Right hindlimb (tissue), 1 donor: ENCODE measurements around the gene WDR43.
A peak's percentile ranks its signal among the peaks of the same experiment; 100 is the strongest.

Source experiments
- DNase-seq: peaks from one replicate; pipeline ENCODE4 v3.0.0-alpha.2; 2018

WDR43 gene

GRCh38 chr2:28894470-28895188, at the start of gene WDR43:
Gene WDR43 (plus strand): TSS chr2:28894667. CDS start chr2:28894699, 32 bp downstream.
- peak; percentile 99 for DNase-seq

GRCh38 chr2:28855193-28855592, 39.3 kb upstream of the WDR43 start:
- DNase-seq, result no peak

DNA sequence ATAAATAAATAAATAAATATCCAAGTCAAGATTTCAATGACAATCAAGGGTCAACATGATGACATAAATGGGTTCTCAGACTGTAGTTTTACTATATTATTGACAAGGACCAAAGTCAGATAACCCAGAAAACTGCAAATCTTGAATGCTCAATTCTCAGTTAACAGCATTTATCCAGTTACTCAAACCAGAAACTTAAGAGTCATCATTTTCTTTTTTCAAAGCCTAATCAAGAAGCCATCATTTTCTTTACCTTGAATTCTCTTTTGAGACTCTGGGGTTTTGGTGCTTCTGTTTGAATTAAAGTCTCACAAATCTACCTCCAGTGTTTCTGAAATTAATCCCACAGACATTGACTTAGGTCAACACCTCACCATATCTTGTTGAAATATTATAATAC, 38.5 kb upstream of the WDR43 start:
- DNase-seq, result no peak

DNA sequence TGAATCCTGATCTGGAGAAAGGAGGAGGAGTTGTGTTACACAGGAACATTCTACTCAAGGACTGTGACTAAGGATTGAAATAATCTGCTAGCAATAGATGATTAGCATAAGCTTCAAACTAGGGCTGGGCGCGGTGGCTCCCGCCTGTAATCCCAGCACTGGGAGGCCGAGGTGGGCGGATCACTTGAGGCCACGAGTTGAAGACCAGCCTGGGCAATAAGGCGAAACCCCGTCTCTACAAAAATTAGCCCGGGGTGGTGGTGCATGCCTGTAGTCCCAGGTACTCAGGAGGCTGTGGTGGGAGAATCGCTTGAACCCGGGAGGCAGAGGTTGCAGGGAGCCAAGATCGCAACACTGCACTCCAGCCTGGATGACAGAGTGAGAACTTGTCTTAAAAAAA, 25.9 kb upstream of the WDR43 start:
- no peak for DNase-seq

DNA sequence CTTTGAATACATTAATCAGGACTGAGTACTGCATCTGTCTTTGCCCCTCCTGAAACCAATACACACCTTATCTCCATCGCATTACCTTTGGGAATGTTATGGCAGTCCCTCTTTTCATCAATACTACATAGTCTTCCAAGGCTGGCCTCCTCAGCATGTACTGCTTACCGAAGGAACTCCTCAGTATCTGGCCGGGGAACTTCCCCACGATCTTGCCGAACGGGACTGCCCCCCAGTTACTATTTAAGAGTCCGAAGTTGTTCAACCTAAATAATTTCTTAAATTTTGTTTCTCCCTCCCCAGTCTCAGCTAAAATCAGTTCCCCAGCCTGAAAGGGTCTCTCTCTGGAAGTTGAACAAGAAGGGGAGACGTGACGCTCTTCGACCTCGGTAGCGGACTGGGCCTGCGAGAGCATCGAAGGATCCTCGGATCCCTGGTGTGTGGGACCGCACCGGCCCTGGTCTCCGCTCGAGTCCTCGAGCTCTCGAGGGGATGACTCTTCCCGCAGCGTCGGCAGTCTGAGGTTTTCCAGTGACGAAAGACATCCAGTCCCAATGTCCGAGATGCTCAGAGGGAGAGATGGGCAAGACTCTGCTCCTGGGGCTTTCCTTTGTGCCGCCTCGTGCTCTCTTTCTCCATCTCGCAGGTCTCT, 24.8 kb upstream of the WDR43 start:
- no peak for DNase-seq

DNA sequence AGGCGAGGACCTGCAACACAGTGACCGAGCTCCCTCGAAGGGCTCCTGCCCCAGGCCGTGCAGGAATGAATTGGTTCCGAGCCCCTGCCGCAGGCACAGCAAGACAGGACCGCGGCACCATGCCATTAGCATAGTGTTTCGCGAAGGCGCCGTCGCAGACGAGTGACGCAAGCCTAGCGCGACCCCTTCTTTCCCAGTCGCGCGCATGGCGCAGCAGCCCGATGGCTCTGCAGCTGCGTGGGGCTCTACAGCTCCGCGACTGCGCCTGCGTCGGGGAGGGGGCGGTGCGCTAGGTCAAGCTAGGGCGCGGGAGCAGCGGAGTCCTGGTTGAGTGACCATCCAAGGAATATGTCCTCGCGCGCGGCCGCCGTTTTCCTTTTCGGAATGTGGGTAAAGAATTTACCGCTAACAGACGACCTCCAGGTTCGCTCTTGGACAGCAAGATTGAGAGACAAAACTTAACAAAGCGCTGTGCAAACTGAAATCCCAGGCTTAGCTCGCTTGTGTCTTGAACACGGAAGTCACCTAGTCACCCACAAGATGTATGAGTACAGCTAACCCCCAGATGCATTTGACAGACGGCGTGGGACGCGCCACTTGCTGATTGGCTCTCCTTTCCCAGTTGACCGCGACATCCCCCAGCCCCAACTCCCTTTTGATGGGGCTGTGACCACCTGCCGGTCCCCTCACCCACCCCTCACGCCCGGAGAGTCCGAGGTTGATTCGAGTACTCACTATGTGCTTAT, 24.1 kb upstream of the WDR43 start, which contains the start of gene TRMT61B:
Gene TRMT61B, minus strand, starts transcription at position 164 of the 746 bp plus-strand sequence. Its CDS starts 32 bp downstream, at position 132.
- peak; percentile 97 for DNase-seq

GRCh38 chr2:28871620-28872019, 22.8 kb upstream of the WDR43 start:
- DNase-seq, result no peak

DNA sequence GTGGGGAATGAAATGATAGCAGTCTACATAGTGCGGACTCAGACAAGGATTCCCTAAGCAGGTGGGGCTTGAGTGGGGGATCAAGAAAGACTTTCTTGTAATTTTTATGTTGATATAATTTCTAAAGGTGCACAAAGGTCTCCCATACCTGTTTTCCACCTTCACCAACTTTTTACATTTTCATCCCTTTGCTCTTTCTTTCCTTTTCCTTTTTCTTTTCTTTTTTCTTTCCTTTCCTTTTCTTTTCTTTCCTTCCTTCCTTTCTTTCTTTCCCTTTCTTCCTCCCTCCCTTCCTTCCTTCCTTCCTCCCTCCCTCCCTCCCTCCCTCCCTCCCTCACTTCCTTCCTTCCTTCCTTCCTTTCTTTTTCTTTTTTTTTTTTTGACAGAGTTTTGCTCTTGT, 14.3 kb upstream of the WDR43 start:
- no peak for DNase-seq

GRCh38 chr2:28893488-28893887, 979 bp upstream of the WDR43 start:
- no peak for DNase-seq

- peak; percentile 31 for DNase-seq
Measured at GRCh38 chr2:28895189-28895893, 874 bp downstream of the WDR43 start.

- no peak for DNase-seq
Measured at GRCh38 chr2:28896906-28897305, 2.4 kb downstream of the WDR43 start.

DNA sequence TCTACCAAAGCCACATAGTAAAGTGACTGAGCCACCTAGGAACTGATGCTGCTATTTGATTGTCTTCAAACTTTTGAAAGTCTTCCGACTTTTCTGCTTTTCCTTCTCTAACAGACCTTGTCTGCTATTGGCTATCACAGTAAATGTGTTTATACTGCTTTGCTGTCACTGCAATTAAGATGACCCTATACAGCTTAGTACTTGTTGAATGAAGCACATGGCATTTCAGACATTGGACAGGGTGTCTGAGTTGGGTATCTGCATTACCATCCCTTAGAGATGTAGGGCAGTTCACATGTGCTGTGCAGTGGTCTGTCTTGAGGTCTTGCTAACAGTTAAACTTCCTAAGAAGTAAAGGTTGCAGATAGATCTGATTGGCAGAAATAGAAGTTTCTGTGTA, 3.6 kb downstream of the WDR43 start:
- DNase-seq, result no peak

- no peak for DNase-seq
Measured at GRCh38 chr2:28901202-28901601, 6.7 kb downstream of the WDR43 start.

DNA sequence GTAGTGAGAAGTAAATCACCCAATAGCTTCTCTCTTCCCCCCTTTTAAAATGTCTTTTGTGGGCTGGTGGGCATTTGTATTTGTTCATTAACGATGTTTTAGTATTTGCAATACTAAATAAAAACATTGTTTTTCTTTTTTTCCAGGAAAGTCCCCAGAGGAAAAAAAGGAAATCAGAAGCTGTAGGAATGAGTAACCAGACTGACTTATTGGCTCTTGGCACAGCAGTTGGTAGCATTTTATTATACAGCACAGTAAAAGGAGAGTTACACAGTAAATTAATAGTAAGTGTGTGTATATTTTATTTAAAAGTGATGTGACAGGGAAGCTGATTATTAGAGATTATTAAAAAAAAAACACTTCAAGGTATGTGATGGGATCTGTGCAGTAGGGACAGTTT, 7.4 kb downstream of the WDR43 start:
- no peak for DNase-seq

DNA sequence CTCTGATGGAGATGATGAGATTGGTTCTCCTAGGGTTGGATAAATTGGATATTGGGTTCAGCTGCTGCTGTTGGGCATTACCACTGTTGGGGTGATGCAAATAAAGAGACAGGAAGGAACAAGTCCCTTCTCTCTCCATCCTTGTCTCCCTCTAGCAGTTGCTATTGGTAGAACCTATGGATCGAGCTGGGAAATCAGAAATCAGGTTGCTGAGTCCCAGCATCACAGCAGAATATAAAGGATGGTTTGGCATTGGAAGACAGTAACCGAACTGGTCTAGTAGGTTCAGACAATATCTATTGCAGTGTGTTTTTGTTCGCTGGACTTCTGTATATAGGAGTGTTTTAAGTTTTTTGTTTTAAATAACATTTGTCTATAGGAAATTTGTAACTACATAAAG, 8.1 kb downstream of the WDR43 start:
- no peak for DNase-seq

DNA sequence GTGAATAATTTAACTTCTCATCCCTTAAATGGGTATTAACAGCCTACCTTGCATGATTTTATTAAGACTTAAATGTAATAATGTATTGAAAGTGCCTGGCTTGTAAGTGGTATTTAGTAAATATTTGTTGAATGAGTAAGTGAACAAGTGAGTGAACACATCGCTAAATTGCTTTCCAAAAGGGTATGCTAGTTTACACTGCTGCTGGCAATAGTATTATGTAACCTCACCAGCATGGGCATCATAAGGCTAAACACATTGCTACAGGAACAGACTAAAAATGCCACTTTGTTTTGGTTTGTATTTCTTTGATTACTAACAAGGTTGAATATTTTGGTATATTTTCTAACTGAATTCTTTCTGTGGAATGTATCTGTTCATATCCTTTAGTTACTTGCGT, 9.8 kb downstream of the WDR43 start:
- no peak for DNase-seq

DNA sequence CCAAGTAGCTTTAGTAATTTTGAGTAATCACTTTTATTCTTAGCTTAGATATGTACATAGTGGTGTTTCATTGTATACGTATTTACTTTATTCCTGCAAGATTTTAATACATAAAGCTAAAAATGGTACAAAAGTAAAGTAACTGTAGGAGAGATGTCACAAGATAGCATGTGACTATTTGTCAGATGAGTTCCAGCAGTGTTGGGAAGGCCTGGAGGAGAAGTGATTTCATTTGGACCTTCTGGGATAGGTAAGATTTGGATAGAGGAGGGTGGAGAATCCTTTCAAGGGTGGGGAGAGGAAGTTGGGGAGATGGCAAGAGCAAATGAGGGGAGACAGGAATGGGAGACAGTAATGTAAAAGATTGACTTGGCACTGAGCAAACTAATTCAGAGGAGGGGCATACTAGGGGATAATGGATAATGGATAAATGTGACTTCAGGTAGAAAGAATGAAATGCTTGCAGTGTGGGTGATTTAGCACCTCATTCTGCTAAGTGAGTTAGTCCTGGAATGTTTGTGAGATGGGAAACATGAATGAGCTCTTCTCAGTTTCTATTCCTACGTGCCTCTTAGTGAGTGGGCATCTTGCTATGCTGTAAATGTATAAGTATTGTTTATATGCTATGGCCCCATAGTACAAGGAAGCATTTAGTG, 10.5 kb downstream of the WDR43 start:
- no peak for DNase-seq

DNA sequence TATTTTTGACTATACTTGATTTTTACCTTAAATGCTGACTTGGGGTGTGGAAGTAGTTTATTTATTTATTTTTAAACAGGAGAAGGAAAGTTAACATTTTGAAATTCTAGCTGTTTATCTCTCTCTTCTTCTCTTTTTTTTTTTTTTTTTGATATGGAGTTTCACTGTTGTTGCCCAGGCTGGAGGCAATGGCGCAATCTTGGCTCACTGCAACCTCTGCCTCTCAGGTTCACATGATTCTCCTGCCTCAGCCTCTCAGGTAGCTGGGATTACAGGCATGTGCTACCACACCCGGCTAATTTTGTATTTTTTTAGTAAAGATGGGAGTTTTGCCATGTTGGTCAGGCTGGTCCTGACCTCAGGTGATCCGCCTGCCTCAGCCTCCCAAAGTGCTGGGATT, 11.1 kb downstream of the WDR43 start:
- no peak for DNase-seq

DNA sequence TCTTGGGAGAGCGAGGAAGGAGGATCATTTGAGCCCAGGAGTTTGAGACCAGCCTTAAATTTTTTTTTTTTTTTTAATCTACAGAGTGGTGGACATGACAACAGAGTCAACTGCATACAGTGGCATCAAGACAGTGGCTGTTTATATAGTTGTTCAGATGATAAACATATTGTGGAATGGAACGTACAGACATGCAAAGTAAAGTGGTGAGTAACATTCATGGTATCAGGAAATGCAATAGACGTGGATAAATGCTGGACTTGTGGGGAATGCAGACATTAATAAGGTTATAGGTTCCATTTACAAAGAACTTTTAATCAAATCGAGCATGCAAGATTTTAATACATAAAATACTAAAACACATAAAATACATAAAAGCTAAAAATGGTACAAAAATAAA, 11.9 kb downstream of the WDR43 start:
- no peak for DNase-seq

GRCh38 chr2:28906821-28907220, 12.4 kb downstream of the WDR43 start:
- no peak for DNase-seq

GRCh38 chr2:28908172-28908571, 13.7 kb downstream of the WDR43 start:
- no peak for DNase-seq

DNA sequence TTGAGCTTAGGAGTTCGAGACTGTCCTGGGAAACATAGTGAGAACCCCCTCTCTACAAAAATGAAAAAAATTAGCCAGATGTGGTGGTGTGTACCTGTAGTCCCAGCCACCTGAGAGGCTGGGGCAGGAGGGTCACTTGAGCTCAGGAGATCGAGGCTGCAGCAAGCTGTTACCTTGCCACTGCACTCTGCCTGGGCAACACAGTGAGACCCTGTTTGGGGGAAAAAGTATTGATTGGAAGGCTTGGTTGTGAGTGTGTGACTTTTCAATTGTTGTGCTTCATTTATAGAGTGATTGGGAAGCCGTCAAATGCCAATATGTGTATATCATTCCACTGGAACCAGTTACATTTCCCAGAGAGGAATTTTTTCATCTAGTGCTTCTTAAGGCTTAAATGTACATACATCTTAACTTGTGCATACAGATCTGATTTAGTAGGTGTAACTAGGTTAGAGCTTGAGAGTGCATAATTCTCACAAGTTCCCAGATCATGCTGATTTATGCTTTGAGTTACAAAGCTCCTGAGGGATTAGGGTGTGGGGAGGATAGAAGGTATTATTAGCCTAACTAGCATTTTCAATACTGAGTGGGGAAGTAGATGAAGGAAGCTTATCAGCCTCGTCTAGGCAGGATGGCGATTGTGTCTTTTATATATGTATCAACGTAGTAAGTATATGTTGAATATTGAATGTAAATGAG, 15.3 kb downstream of the WDR43 start:
- DNase-seq, result no peak
